Glomerular endothelial cell (primary cell): ENCODE measurements around the gene ZNF320. TPM values are rescaled to one million over a fixed set of nuclear protein-coding genes. Genes with fewer than 3 reads are reported as not detected.
A peak's percentile ranks its signal among the peaks of the same experiment; 100 is the strongest.
"Not testable (repeated sequence)": the region's sequence is repeated elsewhere in the genome, so short reads cannot be mapped to it uniquely, and the experiment has no call there.

ENCODE experiments used
- DNase-seq: peaks from one replicate; pipeline ENCODE4 v3.0.0-alpha.2; 2011; ENCODE audit warnings: low read depth, low spot score; ENCODE audit errors: extremely low read depth
- total RNA-seq: library from RNA; depleted of rRNA; stranded (reverse); fragments of >200 nt; gene quantifications from 2 replicates; pipeline ENCODE4 v1.2.3, GENCODE V29; 2015

Gene ZNF320
- total RNA-seq, 1 donor from 2014 or later, result 13.7 TPM

DNA sequence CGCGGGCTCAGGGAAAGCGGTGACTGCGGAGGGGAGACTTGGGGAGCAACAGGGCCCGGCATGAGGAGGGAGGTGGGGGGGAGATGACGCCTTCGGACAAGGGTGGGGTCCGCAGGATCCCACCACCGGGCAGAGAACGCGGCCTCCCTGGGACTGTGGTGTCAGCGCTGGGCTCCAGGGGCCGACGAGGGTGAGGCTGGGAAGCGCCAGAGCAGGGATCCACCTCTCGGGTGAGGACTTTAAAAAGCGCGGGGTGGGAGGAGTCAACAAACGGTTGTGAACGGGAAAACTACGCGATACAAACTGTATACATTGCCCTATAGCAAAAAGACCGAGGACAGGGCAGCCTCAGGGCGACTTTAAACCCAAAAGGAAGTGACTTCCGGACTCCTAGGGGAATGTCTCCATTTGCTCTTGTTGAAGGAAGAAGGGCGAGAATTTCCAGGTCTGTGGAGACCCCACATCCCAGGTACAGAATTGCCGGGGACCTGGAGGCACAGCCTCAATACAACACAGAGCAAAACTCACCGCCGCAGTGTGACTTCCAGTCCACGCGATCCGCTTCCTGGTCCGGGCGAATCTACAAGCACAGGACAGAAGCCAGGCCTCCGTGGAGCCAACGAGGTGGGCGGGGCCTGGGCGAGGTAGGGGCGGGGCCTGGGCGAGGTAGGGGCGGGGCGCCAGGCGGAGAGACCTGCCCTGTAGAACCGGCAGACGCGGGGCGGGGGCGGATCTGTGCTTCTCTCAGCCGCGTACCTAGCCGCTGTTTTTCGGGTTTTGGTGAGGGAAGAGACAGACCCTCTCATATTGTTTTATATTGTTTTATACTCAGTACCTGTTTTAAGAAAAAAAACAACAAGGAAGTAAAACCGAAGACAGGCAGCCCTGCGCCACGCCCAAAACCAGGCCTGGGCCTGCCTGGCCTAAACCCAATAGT lies 25.7 kb upstream of the ZNF320 start, which contains the start of gene ZNF888:
Gene ZNF888, minus strand, starts transcription at position 588 of the 937 bp plus-strand sequence. CDS start 5,555 bp downstream, outside the sequence.
- DNase-seq, result peak; percentile 27

DNA sequence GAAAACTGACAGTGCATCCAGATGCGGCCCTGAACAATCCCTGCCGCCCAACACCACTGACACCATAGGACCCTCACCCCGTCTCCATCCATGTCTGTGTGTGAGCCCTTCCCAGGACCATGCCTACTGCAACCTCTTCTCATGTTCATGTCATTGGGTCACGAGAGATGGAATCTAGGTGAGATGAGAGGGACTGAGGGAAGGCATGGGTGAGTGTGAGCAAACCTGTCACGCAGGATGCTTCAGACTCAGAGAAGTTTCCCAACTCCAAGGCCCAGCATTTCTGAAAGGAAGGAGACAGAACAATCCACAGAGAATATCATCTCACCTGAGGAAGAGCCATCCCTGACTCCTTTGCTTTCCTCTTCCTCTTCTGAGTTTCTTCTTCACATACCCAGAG lies 20.1 kb upstream of the ZNF320 start:
- no peak for DNase-seq

DNA sequence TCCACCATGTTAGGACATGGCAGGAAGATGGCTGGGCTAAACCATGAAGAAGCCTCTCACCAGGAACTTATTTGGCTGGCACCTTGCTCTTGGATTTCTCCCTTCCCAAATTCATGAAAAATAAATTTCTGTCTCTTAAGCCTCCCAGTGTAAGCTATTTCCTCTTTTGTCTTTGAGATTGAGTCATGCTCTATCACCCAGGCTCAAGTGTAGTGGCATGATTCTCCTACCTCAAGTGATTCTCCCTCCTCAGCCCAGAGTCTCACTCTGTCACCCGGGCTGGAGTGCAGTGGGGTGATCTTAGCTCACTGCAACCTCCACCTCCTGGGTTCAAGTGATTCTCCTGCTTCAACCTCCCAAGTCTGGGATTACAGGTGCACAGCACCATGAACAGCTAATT lies 13.2 kb upstream of the ZNF320 start:
- no peak for DNase-seq

DNA sequence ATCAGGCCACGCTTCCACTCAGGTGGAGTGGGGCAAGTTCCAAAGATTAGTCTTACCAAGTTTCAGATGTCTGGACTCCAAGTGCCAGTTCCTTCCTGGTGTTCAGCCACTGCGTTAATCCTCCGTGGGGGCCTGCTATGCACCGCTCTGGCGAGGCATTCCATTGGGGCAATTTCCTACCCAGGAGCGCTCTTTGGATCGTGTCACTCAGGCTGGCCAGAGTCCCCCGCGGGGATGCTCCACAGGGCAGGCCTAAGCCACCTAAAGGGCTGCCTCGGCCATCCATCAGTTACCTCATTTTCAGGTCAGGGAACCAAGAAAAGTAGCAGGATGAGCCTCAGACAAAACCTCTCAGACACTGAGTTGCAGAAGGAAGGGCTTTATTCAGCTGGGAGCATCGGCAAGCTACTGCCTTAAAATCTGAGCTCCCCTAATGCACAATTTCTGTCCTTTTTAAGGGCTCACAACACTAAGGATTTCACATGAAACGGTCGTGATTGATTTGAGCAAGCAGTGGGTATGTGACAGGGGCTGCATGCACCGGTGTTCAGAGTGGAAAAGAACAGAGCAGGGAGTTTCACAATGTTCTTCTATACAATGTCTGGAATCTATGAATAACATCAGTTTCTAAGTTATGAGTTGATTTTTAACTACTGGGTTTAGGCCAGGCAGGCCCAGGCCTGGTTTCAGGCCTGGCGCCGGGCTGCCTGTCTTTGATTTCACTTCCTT lies 6.8 kb upstream of the ZNF320 start:
- not testable (repeated sequence) for DNase-seq

DNA sequence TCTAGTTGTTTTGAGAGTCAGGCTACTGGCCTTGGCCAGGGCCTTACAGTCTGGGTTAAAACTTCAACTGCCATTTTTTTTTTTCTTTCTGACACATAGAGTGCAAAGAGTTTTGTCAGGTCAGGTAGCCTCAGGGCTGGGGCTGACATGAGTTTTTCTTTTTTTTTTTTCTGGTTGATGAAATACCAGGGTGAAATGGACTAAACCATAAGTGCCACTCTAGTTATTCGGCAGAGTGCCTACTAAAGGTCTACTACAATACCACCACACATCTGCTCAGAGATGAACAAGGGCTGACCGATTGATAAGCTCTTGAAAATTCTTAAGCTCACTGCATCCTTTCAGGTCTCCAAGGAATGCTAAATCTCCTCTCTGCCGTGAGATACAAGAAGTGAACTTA lies 4.4 kb upstream of the ZNF320 start:
- DNase-seq, result no peak

- DNase-seq, result not testable (repeated sequence)
Measured at GRCh38 chr19:52898596-52898995, 1.2 kb upstream of the ZNF320 start.

DNA sequence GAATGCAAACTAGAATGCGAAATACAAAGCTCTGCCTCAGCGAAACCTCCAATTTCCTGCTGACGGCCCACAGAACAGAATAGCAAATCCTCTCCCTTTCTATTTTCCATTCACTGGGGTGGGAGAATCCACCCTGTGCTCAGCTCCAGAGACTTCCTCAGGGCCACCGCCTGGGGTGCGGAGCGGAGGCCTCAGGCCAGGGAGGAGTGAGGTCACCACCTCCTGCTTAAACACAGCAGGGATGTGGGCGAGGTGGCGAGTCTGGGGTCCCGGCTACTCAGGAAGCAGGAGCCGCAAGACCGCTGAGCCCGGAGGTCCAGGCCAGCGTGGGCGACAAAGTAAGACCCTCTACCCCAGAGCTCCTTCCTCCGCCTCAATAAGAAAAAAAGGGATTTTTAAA lies 666 bp upstream of the ZNF320 start:
- DNase-seq, result no peak

DNA sequence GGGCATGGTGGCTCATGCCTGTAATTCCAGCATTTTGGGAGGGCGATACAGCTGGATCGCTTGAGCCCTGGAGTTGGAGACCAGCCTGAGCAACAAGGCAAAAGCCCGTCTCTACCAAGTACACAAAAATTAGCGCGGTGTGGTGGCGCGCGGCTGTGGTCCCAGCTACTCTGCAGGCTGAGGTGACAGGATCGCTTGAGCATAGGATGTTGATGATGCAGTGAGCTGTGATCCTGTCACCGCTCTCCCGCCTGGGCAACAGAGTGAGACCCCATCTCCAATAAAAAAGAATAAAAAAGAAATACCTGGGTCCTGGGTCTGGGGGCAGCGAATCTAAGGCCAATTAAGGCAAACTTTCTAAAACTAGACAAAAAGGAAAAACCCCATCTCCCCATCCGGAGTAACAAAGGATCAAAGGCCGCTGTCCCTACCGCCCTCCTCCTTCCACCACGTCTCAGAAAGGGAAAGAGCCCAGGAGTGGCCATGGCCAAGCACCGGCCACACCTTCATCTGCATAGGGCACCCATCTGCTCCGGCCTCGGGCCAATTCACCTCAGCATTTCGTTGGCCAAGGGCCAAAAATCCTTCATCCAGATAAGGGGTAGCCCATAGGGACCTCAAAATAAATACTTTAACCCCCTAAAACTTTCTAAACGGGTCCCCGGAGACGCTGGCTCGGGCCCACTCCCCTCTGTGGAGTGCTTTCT lies 851 bp downstream of the ZNF320 start:
- no peak for DNase-seq

DNA sequence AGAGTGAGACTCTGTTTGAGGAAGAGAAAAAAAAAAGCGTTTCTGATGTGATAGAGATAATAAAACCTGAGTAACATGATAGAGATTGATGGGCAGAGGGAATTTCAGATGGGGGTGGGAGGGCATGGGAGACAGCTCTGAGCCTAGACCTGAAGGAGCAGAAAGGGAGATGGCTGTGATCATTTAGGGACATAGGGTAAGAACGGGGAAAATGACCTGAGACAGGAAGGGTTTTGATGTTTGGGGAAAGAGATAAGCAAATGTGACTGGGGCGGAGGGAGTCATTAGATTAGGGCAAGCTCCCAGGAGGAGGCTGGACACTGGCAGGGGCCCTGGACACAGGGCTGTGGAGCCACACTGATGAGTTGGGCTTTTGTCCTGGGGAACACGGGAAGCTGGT lies 6.1 kb downstream of the ZNF320 start:
- DNase-seq, result no peak

GRCh38 chr19:52889931-52890330 lies 7.5 kb downstream of the ZNF320 start:
- DNase-seq, result no peak

DNA sequence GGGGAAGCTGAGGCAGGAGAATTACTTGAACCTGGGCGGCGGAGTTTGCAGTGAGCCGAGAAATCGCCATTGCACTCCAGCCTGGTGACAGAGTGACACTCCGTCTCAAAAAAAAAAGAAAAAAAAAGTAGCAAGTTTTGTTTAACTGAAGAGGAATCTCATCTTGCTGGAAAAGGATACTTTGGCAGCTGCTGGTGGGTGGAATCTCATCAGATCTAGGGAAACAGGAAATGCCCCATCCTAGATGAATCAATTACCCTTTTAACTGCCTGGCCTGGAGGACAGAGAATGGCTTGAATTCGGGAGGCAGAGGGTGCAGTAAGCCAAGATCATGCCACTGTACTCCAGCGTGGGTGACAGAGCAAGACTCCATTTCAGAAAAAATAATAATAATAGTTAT lies 8.4 kb downstream of the ZNF320 start:
- no peak for DNase-seq

GRCh38 chr19:52880895-52881389 lies 16.5 kb downstream of the ZNF320 start:
- no peak for DNase-seq

DNA sequence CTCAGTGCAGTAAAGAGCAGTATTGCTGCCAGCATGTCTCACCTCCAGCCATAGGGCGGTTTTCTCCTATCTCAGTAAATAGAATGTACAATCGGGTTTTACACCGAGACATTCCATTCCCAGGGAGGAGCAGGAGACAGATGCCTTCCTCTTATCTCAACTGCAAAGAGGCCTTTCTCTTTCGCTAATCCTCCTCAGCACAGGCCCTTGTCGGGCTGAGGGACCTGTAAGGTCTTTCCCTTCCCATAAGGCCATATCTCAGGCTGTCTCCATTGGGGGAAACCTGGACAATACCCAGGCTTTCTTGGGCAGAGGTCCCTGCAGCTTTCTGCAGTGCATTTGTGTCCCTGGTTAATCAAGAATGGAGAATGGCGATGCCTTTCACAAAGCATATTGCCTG lies 24.4 kb downstream of the ZNF320 start:
- not testable (repeated sequence) for DNase-seq

- DNase-seq, result no peak
Measured at GRCh38 chr19:52871466-52871865, 26.0 kb downstream of the ZNF320 start.

DNA sequence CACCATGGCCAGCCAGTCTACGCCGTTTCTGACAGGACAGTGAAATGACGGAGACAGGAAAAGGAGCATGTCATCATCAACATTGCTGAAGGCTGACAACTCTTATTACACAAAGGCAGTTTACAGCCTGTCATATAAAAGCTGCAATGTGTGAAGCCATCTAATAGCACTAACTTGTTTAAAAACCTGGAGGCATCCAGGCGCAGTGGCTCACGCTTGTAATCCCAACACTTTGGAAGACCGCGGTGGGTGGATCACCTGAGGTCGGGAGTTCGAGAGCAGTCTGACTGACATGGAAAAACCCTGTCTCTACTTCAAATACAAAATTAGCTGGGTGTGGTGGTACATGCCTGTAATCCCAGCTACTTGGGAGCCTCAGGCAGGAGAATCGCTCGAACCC lies 29.4 kb downstream of the ZNF320 start:
- DNase-seq, result not testable (repeated sequence)

DNA sequence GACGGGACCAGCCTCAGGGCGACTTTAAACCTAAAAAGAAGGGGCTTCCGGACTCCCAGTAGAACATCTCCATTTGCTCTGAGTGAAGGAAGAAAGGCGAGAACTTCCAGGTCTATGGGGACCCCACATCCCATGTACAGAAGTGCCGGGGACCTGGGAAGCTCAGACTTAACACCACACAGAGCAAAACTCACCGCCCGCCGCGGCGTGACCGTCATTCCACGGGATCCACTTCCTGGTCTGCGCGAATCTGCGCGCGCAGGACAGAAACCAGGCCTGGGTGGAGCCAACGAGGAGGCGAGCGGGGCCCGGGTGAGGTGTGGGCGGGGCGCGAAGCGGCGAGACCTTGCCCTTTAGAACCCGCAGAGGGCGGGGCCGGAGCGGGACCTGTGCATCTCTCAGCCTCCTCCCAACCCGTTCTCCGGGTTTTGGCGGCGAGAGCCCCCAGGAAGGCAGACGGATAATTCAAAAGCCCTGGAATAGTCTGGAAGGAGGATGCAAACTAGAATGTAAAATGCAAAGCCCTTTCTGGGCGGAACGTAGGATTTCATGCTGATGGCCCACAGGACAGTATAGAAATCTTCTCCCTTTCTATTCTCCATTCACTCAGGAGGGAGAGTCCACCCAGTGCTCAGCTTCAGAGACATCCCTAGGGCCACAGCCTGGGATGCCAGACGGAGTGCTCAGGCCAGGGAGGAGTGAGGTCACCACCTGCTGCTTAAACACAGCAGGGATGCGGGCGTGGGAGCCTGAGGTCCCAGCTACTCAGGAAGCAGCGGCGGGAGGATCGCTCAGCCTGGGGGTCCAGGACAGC lies 39.9 kb downstream of the ZNF320 start, which contains the start of gene ZNF468:
Gene ZNF468, minus strand, starts transcription at position 242 of the 814 bp plus-strand sequence. CDS start 3,347 bp downstream, outside the sequence.
- not testable (repeated sequence) for DNase-seq

DNA sequence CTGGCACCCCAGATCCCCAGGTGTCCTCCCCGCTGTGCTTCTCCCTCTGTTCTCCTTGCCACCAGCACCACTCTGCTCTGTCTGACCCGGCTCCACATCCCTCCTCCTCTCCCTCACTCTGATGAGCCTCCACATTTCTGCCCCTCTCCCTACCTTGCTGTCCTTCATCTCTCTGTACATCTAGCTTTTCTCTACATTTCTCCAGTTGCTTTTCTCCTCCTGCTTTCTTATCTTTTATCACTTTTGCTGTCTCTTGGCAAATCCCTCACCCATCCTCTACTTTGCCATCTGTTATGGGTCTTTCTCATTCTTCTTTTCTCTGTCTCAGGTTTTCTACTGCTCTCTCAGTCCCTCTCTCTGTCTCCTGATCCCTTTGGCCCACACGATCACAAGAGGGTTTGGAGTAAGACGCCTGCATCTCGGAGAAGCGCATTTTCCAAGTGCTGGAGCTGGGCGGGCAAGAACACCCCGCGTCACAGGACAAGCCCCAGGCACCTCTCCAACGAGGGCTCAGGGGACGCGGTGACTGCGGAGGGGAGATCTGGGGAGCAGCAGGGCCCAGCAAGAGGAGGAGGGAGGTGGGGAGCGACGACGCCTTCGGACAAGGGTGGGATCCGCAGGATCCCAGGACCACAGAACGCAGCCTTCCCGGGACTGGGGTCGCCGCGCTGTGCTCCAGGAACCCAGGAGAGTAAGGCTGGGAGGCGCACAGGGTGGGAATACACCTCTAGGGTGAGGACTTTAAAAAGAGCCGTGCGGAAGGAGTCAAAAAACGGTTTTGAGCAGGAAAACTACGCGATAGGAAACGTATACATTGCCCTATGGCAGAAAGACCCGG lies 40.7 kb downstream of the ZNF320 start:
- not testable (repeated sequence) for DNase-seq
